Epithelial cell of esophagus (primary cell): Measurements from ENCODE around the gene LMLN.

Source experiments
- DNase-seq: peaks from one replicate; pipeline ENCODE4 v3.0.0; 2010; ENCODE audit warnings: low read depth
- H3K4me3 ChIP-seq: 2 replicates; pipeline ENCODE4 v1.5.1; 2011; ENCODE audit warnings: mild to moderate bottlenecking, low read length, control low read depth
- CTCF ChIP-seq: IDR thresholded peaks from 2 replicates; pipeline ENCODE4 v1.5.1; 2011; ENCODE audit warnings: low read depth, mild to moderate bottlenecking, low read length, control low read depth, inconsistent platforms; ENCODE audit not compliant: insufficient read depth; ENCODE audit errors: missing control alignments

The LMLN gene

GRCh38 chr3:198061119-198062067 is 101.4 kb downstream of the LMLN start:
- H3K4me3 ChIP-seq: no peak overlapping the region
- no peak for DNase-seq
- TF ChIP-seq CTCF: no peak

GRCh38 chr3:198062068-198062465 is 102.0 kb downstream of the LMLN start:
- no peak for TF ChIP-seq CTCF
- H3K4me3 ChIP-seq: no peak overlapping the region
- no peak for DNase-seq

GRCh38 chr3:198064420-198064819 is 104.4 kb downstream of the LMLN start:
- H3K4me3 ChIP-seq: no peak overlapping the region
- TF ChIP-seq CTCF: no peak
- no peak for DNase-seq

- H3K4me3 ChIP-seq: no peak overlapping the region
- no peak for TF ChIP-seq CTCF
- DNase-seq: no peak
Observed at GRCh38 chr3:198065897-198066296, 105.9 kb downstream of the LMLN start.

- DNase-seq: no peak
- no peak for TF ChIP-seq CTCF
- no peak overlapping the region for H3K4me3 ChIP-seq
Observed at GRCh38 chr3:198067416-198067815, 107.4 kb downstream of the LMLN start.

GRCh38 chr3:198070871-198071270 is 110.9 kb downstream of the LMLN start:
- DNase-seq: peak; percentile 84
- TF ChIP-seq CTCF: no peak
- no peak overlapping the region for H3K4me3 ChIP-seq
